ELR (cell line): ENCODE data around the gene TP73.
"Not testable (repeated sequence)": the region's sequence is repeated elsewhere in the genome, so short reads cannot be mapped to it uniquely, and the experiment has no call there.

Experiments
- DNase-seq: peaks from one replicate; pipeline ENCODE4 v3.0.0-alpha.2; 2015; ENCODE audit warnings: low read depth

TP73 gene

DNA sequence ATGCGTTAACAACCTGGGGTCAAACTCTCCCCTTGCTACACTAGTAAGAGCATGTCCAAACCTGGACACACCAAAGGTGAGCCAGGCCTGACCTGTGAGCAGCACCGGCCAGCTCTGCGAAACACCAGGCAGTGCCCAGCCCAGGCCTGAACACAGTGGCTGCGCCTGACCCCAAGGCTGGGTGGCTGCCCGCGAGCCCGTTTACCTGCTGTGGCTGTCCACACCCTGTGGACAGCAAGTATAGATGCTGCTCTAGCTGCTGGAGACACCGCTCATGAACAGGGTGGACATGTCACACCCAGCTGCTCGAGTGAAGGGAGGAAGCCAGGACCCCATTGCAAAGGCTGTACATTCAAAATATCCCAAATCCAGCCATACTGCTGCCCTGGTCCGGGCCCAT is 92.3 kb downstream of the TP73 start:
- DNase-seq, result no peak

DNA sequence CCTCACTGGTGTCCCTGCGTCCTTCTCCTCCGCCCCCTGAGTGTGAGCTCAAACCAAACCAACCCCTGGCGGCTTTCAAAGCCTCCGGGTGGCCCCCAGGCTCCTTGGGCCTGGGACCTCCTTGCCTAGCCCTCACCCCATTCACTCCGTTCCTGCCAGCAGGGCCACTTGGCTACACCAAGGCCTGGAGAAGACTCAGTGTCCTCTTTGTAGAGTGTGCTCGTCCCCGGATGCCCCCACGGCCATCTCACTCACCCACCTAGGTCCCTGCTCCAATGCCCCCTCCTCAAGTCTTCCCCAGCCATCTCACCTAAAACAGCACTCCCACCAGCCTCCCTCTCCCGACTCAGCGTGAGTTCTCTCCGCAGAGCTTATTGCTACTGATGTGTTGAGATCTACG is 92.8 kb downstream of the TP73 start:
- no peak for DNase-seq

DNA sequence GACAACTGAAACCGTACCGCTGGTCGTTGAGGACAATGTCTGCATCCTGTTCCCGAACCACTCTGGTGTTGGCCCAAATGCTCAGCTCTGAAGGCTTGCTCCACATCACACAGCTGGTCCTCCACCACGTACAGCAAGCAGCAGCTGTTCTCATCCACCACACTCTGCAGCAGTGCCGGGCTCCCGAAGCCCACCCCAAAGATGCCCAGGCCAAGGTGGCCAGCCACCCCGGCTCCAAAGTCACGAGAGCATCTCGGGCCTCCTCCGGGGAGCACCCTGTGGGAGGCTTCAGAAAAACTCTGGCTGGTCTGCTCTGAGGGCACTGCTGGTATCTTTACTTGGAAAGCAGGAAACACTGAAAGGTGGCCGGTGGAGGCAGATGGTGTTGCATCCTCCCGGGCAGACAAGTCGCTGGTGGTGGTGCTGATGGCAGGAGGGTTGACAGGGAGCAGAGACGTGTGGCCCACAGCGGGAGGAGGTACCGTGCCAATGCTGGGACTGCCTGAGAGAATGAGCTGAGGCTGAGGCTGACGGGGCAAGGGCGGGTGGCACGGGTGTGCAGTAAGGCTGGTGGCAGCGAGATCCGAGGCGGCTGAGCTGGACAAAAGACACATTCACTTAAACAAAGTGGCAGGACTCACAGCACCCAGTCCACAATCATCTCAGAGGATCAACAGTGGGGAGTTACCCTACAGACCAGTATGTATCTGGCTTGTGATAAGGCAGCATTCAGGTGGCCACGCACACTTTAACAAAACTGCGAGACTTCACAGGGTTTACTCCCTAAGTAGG is 93.5 kb downstream of the TP73 start:
- no peak for DNase-seq

DNA sequence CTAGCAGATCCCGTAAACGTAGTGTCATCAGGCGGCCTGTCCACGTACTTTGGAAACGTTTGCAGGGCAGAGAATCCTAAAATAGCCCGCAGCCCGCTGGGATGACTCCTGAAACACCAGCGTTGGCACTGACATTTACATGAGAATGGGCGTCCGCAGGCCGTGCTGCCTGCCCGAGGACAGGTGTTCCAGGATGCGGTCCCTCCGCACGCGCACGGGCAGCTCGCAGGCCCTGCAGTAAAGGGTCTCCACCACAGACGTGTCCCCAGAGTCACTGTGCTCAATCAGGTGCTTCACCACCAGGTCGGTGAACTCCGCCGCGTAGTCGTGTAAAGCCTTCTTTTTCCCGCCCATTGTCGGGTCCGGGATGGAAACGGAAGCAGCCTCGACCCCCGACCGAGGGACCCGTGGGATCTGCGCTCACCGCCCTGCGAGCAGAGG is 94.1 kb downstream of the TP73 start:
- no peak for DNase-seq

DNA sequence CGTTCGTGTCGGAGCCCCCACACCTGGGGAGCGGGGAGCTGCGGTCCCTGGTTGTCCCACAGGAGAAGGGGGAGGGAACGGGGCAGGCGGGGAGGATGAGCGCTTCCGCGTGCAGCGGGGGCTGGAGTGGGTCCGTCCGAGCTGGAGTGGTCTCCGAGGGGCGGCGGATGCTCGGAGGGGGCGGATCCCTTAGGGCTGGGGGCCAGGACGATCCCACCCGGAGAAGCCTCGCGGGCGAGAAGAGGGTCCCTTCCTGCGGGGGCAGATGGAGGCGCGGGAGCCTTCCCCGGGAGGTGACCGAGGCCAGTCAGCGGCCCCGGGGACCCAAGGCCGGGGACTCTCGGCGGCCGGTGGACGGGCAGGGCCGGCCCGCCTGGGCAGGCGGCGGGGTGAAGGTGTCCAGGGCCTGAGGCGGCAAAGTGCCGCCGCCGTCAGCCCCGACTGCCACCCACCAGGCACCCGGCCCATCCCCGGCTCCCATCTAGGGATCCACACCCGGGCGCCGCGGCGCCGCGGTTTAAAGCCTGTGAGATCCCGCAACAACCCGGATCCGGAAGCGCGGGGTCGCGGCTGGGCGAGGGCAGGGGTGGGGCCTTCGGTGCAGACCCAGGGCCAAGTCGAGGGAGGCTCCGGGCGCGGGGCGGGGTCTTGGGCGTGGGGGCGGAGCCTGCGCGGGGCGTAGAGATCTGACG is 94.7 kb downstream of the TP73 start:
- peak; percentile 69 for DNase-seq

DNA sequence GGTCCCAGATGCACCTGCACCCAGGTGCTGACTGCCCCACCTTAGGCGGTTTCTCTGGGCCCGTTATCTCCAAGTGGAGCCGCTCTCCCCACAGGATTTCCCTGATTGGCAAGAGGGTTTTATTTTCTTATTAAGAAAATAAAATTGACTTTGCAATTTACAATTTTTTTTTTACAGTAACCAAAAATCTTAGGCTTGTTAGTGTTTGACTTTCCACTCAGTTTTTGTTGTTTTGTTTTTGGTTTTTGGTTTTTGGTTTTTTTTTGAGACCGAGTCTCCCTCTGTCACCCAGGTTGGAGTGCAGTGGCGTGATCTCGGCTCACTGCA is 95.2 kb downstream of the TP73 start:
- no peak for DNase-seq

DNA sequence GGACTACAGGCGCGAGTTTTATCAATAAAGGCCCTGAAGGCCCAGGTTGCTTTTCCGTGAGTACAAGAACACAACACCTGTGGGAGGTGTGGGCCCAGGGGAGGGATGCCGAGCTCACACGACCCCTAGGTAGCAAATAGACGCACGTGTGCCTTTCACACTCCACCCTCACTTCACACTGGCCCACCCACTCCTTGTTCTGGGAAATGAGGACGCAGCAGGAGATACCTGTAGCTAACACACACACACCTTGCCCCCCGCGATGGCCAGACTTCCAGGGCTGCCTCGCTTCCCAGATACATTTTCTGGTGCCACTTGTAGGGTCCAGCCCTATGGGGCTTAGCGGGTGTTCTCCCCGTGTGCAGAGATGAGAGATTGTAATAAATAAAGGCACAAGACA is 95.6 kb downstream of the TP73 start:
- DNase-seq, result no peak

DNA sequence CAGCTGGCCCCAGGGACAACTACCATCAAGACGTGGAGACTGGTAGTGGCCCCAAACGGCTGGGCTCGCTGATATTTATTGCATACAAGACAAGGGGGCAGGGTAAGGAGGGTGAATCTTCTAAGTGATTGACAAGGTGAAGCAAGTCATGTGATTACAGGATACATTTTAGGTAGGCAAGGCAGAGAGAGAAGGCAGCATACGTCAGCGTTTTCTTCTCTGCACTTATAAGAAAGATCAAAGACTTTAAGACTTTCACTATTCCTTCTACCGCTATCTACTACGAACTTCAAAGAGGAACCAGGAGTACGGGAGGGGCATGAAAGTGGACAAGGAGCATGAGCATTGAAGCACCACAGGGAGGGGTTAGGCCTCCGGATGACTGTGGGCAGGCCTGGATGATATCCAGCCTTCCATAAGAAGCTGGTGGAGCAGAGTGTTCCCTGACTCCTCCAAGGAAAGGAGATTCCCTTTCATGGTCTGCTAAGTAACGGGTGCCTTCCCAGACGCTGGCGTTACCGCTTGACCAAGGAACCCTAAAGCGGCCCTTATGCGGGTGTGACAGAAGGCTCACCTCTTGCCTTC is 96.1 kb downstream of the TP73 start:
- DNase-seq, result not testable (repeated sequence)

DNA sequence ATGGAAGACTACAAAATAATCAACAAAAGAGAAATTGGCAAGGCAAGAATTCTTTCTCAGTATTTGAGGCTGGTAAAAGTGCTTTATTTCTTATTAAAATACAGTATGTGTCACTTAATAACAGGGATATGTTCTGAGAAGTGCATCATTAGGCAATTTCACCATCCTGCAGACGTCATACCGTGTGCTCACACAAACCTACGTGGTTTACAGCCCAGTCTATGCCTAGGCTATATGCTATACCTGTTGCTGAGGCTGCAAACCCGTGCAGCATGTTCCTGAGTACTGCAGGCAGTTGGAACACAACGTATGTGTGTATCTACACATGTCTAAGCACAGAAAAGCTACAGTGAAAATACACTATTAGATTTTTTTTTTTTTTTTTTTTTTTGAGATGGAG is 97.2 kb downstream of the TP73 start:
- no peak for DNase-seq

DNA sequence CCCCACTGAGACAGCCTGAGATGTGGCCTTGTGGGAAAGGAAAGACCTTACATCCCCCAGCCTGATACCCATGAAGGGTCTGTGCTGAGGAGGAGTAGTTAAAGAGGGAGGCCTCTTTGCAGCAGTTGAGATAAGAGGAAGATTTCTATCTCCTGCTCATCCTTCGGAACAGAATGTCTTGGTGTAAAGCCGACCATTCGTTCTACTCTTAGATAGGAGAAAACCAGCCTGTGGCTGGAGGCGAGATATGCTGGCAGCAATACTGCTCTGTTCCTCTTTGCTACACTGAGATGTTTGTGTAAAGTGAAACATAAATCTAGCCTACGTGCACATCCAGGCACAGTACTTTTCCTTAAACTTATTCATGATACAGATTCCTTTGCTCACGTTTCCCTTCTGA is 98.4 kb downstream of the TP73 start:
- no peak for DNase-seq

DNA sequence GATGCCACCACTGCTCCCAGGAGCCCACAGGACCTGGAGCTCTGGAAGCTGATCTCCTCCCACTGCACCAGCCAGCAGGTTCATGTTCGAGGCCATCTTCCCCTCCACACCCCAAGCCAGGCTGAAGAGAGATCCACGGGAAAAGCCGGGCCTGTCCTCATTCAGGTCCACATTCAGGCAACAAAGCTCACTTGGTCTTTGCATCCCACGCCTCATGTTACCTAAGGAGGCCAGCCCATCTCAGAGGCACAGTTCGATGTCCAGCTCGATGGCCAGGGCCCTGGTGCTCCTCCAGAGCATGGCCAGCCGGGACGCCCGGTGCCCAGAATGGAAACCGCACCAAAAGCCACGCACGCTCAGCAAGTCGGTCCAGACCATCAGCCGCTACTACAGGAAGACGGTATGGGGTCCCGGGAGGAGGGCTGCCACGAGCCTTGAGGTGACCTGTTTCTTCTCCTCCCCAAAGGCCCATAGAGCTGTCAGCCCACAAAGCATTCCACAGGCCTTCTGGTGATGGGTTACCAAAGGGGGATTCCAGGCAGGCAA is 100.2 kb downstream of the TP73 start, which contains the start of gene CCDC27:
Gene CCDC27 (plus strand): TSS at position 51 of the 546 bp plus-strand sequence. CDS start 32 bp downstream, at position 83.
- no peak for DNase-seq

DNA sequence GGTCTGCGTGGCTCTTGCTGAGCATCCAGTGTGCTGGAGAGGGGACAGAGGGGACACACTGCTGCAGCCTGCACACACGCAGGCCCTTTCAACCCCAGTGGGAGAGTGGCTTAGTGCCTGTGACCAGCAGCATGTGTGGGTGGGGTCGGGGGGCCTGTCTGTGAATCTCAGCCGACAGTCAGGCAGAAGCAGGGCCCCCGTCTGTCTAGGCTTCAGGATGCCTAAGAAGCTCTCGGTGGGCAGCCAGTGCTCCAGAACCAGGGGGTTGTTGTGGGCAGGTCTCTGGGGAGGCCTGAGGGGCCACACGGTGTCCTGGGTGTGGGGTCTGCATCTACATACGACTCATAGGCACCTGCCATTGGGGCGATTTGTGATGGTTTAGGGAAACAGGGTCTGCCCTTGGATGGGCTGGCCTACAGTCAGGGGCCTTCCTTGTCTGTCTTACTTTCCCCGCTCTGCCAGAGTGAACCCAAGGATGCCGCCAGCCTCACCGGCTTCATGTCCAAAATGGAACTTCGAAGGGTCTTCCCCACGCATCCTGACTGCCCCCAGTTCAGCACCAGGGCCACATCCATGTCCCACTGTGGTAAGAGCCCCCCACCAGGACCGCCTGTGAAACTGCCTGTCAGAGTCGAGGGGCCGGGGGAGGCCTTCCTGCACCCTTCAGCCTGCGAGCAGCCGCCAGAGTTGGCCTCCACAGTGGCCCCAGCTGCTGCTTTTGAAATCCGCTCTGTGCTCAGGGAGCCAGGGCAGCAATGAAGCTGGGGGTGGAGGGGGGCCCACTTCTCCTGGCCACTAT is 101.5 kb downstream of the TP73 start:
- DNase-seq, result no peak

DNA sequence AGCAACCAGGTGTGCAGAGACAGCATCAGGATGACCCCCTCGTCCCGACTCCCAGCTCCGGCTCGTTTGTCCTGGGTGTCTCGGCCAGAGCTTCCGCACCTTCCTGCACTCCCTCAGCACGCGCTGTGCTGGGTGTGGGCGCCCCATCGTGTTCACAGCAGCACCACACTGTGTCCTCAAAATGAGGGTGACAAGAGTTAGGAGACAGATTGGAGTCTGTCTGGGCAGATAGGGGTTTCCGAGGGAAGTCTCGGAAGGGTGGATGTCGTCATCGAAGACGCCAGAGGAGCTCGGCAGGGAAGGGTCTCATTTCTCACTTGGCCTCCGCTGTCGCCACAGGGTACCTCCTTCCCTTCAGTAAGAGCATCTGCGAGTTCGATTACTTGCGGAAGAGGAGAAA is 104.1 kb downstream of the TP73 start:
- DNase-seq, result no peak

DNA sequence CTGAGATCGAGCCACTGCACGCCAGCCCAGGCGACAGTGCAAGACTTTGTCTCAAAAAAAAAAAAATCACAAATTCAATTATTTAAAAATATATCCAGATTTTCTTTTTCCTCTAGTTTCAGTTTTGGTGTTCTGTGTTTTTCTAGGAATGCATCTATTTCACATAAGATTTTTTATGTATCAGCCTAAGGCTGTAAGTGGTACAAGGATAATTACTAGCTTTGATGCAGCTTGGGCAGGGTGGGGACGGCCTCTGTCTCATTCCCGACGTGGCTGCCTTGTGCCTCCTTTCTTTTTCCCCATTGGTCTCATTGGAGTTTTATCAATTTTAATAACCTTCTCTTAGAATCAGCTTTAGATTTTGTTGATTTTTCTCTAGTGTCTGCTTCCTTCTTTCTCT is 106.8 kb downstream of the TP73 start:
- DNase-seq, result no peak

DNA sequence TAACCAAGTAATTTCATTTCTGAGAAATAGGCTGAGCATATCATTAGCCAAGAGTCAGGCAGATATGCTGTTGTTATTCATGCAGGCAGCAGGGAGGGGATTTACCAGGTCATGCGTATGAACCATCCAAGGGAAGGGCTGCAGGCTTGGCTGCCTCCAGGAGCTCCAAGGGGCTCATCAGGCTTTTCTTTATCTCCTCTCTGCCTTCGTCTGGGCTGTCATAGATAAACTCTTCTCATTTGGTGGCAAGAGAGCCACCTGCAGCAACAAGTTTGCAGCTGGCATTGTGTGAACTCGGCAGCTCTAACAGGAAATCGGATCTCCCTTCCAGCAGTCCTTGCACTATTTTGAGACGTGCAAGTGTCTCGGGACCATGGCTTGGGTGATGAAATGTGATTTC is 107.5 kb downstream of the TP73 start:
- DNase-seq, result no peak

DNA sequence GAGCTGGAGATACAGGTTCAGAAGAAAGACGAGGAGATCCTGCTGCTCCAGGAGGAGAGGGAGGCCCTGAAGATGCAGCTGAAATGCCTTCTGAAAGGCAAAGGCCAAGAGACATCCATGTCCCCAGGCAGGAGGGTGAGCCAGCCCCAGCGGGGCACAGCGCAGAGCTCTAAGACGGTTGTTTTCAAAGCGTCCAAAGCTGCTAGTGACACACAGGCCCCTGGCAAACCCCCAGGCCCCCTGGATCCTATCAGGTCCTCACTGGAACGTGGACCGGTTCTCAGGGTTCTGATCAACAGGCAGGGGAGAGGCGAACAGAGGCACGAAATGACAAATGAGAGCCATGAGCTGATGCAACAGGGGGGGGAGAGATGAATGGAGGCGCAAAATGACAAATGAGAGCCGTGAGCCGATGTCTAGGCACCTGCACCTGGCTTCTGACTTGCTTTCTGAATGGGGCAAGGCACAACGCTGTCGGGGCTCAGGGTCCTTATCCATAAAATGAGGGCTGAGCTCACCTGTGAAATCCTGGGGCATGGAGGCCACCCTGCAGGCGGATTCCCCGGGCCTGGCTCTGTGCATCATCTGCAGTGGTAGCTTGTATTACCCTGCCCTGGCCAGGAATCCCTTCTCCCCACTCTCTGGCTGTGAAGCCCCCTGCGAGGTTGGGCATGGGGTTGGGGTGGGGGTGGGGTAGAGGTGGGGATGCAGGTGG is 109.1 kb downstream of the TP73 start:
- no peak for DNase-seq

DNA sequence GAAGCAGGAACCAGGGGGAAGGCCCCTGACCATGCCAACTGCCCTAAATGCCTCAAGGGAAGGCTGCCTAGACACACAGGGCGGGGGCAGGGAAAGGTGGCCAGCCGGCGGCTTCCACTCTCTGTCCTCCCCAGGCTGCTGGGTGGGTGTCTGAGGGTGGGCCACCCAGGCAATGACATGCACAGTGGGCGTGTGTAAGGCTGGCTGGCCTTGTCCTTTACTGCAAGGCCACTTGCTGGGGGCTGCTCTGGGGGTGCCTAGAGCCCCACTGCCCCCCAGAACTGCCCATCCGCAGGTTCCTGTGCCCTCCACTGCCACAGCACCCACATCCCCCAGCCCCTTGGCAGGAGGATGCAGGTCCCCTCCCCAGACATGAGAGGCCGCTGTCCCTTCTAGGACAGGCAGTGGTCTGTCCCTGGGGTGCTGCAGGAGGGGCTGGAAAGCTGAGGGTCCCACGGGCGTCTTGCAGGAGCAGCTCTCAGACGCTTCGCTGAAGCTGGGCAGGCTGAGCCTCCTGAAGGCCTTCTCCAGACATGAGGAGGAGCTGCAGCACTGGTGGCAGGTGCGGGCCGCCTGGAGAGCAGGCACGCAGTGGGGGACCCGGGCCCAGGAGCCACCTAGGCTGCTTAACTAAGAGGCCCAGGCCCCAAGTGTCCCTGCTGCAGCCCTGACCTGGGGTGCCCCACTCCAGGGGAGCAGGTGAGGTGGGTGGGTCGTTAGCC is 110.0 kb downstream of the TP73 start:
- DNase-seq, result no peak

DNA sequence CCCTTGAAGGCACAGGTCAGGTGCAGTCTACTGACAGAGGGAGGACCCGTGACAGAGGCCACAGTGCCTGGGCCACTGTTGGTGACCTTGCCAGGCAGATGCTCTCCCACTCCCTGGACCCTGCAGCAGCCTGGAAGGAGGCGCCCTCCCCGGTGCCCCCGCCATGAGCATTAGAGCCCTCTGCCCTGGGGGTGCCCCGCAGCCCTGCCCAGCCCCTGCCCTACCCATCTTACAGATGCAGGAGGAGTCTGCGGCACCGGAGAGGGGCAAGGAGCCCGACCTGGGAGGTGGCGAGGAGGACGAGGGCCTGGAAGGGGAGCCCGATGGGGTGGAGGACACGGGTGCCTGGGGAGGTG is 110.5 kb downstream of the TP73 start:
- no peak for DNase-seq

DNA sequence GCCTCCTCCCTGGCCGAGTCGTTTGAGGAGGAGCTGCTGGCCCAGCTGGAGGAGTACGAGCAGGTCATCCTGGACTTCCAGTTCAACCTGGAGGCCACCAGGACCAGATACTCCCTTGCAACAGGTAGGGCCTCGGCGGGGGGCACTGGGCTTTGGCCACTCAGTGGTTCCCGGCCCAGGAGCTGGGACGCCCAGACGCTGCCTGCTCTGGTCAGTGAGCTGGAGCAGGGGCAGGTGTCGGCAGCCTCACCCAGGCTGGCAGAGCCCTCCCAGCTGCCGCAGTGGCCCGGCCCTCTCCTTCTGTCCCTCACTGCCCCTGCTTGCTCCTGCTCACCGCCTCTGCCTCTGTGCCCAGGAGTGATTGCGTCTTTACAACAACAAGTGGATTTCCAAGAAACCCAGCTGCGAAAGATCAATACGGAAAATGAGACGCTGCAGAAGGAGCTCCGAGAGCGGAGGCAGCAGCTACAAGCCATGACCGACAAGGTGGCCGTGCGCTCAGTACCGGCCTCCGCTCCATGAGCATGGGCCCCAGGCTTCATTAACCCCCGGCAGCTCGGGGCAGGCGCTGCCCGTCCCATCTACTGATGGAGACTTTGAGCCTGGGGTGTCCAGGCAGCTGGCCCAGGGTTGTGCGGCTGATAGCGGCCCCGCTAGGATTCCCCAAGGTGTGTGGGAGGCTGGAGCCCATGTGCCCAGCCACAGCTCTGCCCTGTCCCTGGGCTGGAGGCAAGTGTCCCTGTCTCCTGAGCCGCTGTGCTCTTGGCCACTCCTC is 111.2 kb downstream of the TP73 start:
- no peak for DNase-seq

DNA sequence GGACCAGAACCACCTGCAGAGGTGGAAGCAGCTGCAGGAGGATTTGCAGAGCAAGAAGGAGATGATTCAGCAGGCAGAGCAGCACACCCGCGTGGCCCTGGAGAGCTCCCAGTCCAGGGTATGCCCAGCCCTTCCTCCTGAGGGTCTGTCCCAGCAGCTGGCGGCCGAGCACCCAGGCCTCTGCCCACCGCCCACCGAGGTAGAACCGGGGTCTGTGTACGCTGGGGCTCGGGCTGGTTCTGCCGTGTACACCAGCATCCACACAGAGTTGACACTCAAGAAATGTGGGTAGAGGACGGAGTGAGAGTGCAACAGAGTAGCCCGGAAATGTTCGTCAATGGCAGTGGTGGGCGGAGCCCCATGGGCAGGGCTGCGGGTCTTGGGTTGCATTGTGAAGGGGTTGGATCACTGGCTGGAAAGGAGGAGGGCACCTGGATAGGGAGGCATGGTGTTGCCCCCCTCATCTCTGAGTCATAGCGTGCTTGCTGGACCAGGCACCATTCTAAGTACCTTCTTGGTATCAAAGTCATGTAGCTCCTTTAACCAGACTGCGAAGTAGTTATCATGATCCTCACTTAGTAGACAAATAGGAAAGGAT is 115.1 kb downstream of the TP73 start:
- DNase-seq, result no peak
